Osteocyte (in vitro differentiated cells): ENCODE results near the gene NID1. TPM values are rescaled to one million over a fixed set of nuclear protein-coding genes. Genes with fewer than 3 reads are reported as not detected.
"Not testable (repeated sequence)": the region's sequence is repeated elsewhere in the genome, so short reads cannot be mapped to it uniquely, and the experiment has no call there.

ENCODE experiments used
- DNase-seq: peaks from one replicate; pipeline ENCODE4 v3.0.0; 2021; ENCODE audit warnings: mixed read lengths; ENCODE audit not compliant: unreplicated experiment; ENCODE audit errors: extremely low spot score
- H3K27ac Mint-ChIP-seq: one replicate; pipeline ENCODE4 v1.8.0; 2021; ENCODE audit warnings: mild to moderate bottlenecking, mixed read lengths; ENCODE audit not compliant: unreplicated experiment
- H3K27me3 Mint-ChIP-seq: one replicate; pipeline ENCODE4 v1.8.0; 2021; ENCODE audit warnings: mixed read lengths; ENCODE audit not compliant: unreplicated experiment
- H3K36me3 Mint-ChIP-seq: one replicate; pipeline ENCODE4 v1.8.0; 2021; ENCODE audit warnings: mixed read lengths; ENCODE audit not compliant: unreplicated experiment
- H3K4me1 Mint-ChIP-seq: one replicate; pipeline ENCODE4 v1.8.0; 2021; ENCODE audit warnings: mixed read lengths; ENCODE audit not compliant: unreplicated experiment
- H3K4me3 Mint-ChIP-seq: one replicate; pipeline ENCODE4 v1.8.0; 2021; ENCODE audit warnings: mild to moderate bottlenecking, moderate library complexity, mixed read lengths; ENCODE audit not compliant: unreplicated experiment
- H3K9me3 Mint-ChIP-seq: one replicate; pipeline ENCODE4 v1.8.0; 2021; ENCODE audit warnings: mixed read lengths; ENCODE audit not compliant: unreplicated experiment
- total RNA-seq: library from RNA; stranded (reverse); gene quantifications from 2 replicates; pipeline ENCODE4 v1.2.1, GENCODE V29; 2021
- TF ChIP-seq, protein P1 (sequence below): fragments of 200-600 bp; sonication (generic); IDR thresholded peaks from 2 replicates; pipeline ENCODE4 v1.5.0; 2021; ENCODE audit warnings: antibody characterized with exemption, mild to moderate bottlenecking, moderate library complexity

The NID1 gene
- total RNA-seq, 1 donor from 2014 or later, result 142 TPM

DNA sequence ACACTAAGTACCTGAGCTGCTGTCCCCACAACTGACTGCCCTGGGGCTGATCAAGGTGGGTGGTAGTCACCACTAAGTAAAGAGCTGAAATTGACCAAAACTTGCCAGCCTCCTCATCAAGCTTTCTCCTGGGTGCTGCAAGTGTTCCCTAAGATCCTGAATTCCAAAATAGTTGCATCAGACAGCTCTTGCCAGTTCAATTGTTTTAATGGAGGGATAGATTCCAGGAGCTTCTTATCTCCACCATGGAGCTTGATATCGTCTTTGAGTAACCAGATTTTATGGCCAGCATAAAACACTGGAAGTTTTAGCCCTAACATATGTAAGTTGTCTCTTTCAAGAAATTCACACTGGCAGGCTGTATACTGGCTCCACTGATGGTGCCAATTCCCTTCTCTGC, 90.3 kb downstream of the NID1 start:
- peaks cover 27% of the 10 kb centered on the region for H3K36me3 Mint-ChIP-seq
- H3K9me3 Mint-ChIP-seq, result no peaks in the 10 kb centered on the region
- no peak for DNase-seq

DNA sequence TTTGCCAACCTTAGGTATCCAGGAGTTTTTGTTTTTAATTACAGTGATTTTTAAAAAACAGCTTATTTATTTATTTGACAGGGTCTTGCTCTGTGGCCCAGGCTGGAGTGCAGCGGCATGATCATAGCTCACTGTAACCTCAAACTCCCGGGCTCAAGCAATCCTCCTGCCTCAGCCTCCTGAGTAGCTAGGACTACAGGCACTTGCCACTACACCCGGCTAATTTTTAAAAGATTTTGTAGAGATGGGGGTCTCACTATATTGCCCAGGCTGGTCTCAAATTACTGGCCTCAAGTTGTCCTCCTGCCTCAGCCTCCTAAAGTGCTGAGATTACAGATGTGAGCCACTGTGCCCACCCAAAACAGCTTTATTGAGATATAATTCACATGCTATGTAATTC, 92.2 kb downstream of the NID1 start:
- not testable (repeated sequence) for H3K27me3 Mint-ChIP-seq, DNase-seq, H3K9me3 Mint-ChIP-seq
- Mint-ChIP-seq H3K36me3 (peaks cover 12% of the 10 kb centered on the region), H3K27ac (peak overlapping the region; percentile 97), H3K4me1 (peaks cover 20% of the 10 kb centered on the region), H3K4me3 (peak overlapping the region; percentile 56)

More for the DNA sequence above, 90.3 kb downstream of the NID1 start:
- no peaks in the 10 kb centered on the region for H3K27me3 Mint-ChIP-seq
- no peak overlapping the region for H3K27ac Mint-ChIP-seq
- TF ChIP-seq, protein P1, sequence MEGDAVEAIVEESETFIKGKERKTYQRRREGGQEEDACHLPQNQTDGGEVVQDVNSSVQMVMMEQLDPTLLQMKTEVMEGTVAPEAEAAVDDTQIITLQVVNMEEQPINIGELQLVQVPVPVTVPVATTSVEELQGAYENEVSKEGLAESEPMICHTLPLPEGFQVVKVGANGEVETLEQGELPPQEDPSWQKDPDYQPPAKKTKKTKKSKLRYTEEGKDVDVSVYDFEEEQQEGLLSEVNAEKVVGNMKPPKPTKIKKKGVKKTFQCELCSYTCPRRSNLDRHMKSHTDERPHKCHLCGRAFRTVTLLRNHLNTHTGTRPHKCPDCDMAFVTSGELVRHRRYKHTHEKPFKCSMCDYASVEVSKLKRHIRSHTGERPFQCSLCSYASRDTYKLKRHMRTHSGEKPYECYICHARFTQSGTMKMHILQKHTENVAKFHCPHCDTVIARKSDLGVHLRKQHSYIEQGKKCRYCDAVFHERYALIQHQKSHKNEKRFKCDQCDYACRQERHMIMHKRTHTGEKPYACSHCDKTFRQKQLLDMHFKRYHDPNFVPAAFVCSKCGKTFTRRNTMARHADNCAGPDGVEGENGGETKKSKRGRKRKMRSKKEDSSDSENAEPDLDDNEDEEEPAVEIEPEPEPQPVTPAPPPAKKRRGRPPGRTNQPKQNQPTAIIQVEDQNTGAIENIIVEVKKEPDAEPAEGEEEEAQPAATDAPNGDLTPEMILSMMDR, result no peak
- H3K4me1 Mint-ChIP-seq, result peaks cover 20% of the 10 kb centered on the region
- H3K4me3 Mint-ChIP-seq, result no peak overlapping the region

DNA sequence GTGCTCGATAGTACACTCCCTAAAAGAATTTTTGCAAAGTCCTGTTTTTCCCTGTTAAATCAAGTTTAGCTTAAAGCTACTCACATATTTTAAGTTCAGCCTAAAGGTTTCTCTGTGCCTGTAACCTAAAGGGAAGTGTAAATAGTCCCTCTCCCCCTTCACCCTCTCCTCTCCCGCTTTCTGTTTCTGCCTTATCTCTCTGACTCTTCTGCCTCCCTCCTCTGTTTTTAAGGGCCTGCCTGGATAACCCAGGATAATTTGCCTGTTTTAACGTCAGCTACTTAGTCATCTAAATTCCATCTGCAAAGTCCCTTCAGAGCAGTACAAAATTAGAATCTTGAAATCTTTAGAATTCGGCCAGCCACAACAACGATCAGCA, 92.6 kb downstream of the NID1 start:
- peak overlapping the region; percentile 97 for H3K27ac Mint-ChIP-seq
- DNase-seq, result no peak
- peaks cover 20% of the 10 kb centered on the region for H3K4me1 Mint-ChIP-seq
- peak overlapping the region; percentile 56 for H3K4me3 Mint-ChIP-seq
- H3K36me3 Mint-ChIP-seq, result peaks cover 12% of the 10 kb centered on the region
- TF ChIP-seq, protein P1, result no peak
- H3K9me3 Mint-ChIP-seq, result no peaks in the 10 kb centered on the region
- no peaks in the 10 kb centered on the region for H3K27me3 Mint-ChIP-seq

DNA sequence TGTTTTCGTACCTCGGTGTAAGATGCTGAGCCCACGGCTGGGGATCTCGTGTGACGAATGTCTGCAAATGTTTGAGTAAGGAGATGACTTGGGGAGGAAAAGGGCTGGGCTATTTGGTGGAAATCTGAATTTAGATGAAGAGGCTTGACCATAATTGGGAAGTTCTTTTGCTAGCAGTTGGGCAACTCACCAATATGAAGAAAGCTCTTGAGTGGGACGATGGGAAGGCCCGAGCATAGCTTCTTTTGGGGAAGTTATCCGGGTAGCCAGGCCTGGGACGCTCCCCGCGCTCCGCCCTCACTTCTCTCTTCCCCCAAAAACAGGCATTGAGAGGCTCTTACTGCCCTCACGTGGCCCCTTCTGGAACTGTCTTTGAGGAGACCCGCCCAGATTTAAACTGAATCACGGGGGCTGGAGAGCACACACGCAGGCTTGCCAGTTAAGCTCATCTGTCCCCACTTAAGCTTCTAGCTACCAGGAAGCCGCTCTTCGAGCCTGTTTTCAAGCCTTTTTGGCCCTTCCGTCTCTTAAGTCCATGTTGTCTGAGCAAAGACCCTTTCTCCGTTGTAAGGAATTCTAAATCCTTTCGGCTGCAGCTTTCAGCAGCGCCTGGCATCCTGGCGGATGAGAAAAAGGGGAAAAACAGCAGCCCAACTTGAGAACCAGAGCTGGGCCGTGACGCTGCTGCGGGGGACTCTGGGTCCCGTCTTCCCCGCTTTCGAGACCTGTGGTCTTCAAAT, 93.1 kb downstream of the NID1 start:
- H3K27me3 Mint-ChIP-seq, result no peaks in the 10 kb centered on the region
- DNase-seq, result peak; percentile 95

DNA sequence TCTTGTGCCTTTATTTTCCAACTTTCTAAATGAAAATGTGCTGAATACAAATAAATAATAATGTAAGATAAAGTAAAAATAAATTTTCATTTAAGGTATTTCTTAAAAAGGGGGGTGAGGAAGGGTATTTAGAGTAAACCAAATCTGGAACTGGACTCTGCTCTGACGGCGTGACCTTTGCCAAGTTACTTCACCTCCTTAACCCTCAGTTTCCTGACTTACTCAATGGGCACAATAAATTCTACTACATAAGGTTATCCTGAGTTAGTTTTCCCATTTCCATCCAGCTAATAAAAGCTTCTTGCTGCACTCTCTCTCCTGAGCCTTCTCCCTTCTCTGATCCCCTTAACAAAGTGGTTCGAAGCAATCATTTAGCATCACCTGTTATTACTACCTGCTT, 93.9 kb downstream of the NID1 start:
- Mint-ChIP-seq H3K27me3 (no peaks in the 10 kb centered on the region), H3K36me3 (peaks cover under 1% of the 10 kb centered on the region), H3K4me3 (no peak overlapping the region), H3K27ac (peak overlapping the region; percentile 97), H3K9me3 (peaks cover 7% of the 10 kb centered on the region), H3K4me1 (peaks cover 20% of the 10 kb centered on the region)
- DNase-seq, result no peak
- TF ChIP-seq, protein P1, result no peak

More for the DNA sequence above, 93.1 kb downstream of the NID1 start:
- TF ChIP-seq, protein P1, result peak; percentile 93
- Mint-ChIP-seq H3K4me1 (peaks cover 20% of the 10 kb centered on the region), H3K36me3 (peaks cover 7% of the 10 kb centered on the region), H3K9me3 (no peaks in the 10 kb centered on the region), H3K27ac (peak overlapping the region; percentile 97), H3K4me3 (peak overlapping the region; percentile 56)
